ENCODE measurements around the gene TMEM18. TPM values are rescaled to one million over a fixed set of nuclear protein-coding genes. Genes with fewer than 3 reads are reported as not detected.

TMEM18 gene
- total RNA-seq, 2 donors from 2014 or later, result 16.4 to 19.6 TPM

DNA sequence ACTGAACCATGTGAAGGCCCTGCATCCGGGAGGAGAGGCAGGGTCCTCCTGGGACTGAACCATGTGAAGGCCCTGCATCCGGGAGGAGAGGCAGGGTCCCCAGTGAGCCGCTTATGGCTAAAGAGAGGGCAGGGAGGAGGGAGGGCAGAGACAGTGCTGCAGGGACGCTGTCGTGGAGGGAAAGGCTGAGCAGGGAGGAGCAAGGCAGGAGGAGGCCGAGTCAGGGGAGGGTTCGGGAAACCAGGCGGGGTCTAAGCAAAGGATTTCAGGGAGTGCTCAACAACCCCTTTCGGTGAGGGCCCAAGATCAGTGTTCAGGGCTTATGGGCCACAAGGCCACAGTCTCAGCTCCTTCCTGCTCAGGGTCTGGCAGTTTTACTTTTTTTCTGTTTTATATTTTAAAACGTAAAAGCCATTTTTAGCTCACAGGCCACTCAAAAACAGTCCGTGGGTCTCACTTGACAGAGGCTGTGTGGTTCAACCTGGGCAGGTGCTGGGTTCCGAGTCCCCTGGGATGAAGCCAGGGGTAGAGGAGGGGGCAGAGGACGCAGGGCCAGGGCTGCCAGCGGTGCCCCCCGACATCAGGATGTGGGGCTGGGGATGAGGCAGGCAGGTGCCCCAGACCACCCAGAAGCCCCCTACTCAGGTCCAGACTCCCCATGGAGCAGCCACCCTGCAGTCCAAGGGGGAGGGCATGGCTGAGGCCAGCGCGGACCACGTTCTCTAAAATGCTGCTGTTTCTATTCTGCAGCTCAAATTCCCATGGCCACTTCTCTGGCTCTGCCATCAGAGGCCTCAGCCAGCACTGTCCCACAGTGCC is 5.2 kb downstream of the TMEM18 start:
- TF ChIP-seq, protein P1, sequence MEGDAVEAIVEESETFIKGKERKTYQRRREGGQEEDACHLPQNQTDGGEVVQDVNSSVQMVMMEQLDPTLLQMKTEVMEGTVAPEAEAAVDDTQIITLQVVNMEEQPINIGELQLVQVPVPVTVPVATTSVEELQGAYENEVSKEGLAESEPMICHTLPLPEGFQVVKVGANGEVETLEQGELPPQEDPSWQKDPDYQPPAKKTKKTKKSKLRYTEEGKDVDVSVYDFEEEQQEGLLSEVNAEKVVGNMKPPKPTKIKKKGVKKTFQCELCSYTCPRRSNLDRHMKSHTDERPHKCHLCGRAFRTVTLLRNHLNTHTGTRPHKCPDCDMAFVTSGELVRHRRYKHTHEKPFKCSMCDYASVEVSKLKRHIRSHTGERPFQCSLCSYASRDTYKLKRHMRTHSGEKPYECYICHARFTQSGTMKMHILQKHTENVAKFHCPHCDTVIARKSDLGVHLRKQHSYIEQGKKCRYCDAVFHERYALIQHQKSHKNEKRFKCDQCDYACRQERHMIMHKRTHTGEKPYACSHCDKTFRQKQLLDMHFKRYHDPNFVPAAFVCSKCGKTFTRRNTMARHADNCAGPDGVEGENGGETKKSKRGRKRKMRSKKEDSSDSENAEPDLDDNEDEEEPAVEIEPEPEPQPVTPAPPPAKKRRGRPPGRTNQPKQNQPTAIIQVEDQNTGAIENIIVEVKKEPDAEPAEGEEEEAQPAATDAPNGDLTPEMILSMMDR (IDR thresholded peaks at IDR 0.05), result no peak
- Histone ChIP-seq H3K9ac (ENCODE audit: low read depth in 2 of 2, low read length in 2 of 2) (no peak overlapping the region), H3K9me3 (no peaks in the 10 kb centered on the region), H3K27ac (no peak overlapping the region), H3K4me3 (no peak overlapping the region), H3K27me3 (no peaks in the 10 kb centered on the region), H3K4me1 (no peaks in the 10 kb centered on the region), H3K36me3 (peaks cover 9% of the 10 kb centered on the region)
- no peak for DNase-seq
- intact Hi-C loops (cut with DNase I), result no loop called here

DNA sequence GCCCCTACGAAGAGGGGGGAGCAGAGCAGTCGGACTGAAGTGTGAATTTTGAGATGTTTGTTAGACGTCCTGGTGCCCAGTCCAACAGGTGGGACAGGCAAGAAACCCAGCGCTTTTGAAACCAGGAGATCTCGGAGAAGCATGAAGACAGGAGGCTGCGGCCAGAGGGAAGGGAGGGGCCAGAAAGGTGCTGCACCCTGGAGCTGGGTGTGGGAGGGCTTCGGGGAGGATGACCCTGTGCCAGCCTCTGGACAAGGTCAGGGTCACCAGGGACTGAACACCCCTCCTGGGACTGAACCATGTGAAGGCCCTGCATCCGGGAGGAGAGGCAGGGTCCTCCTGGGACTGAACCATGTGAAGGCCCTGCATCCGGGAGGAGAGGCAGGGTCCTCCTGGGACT is 6.1 kb downstream of the TMEM18 start:
- Histone ChIP-seq H3K36me3 (peaks cover 9% of the 10 kb centered on the region), H3K4me1 (no peaks in the 10 kb centered on the region), H3K9ac (ENCODE audit: low read depth in 2 of 2, low read length in 2 of 2) (no peak overlapping the region), H3K27ac (no peak overlapping the region), H3K9me3 (no peaks in the 10 kb centered on the region), H3K27me3 (no peaks in the 10 kb centered on the region), H3K4me3 (no peak overlapping the region)
- DNase-seq, result no peak
- TF ChIP-seq, protein P1 (IDR thresholded peaks at IDR 0.05), result no peak
- intact Hi-C loops (cut with DNase I), result no loop called here

DNA sequence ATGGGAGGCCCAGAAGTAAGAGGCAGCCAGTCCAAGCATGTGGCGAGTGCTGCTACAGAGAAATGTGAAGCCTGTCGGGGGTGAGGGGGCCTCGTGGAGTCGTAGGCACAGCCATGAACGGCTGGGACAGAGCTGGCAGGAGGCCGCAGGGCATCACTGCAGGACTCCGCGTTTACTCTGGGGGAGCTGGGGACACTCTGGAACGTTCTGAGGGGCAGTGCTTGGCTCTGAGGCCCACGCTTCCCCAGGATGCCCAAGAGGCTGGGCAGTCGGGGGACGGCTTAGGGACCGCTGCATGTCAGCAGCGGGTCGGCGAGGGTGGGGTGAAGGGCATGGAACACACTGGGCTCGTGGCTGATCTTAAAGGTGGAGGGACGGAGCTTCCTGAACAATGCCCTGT is 6.6 kb downstream of the TMEM18 start:
- peaks cover 9% of the 10 kb centered on the region for H3K36me3 ChIP-seq
- intact Hi-C loops (cut with DNase I), result no loop called here
- no peak overlapping the region for H3K27ac ChIP-seq
- H3K4me3 ChIP-seq, result no peak overlapping the region
- TF ChIP-seq, protein P1 (IDR thresholded peaks at IDR 0.05), result no peak
- H3K9ac ChIP-seq (ENCODE audit: low read depth in 2 of 2, low read length in 2 of 2), result no peak overlapping the region
- no peak for DNase-seq
- no peaks in the 10 kb centered on the region for H3K27me3 ChIP-seq
- no peaks in the 10 kb centered on the region for H3K4me1 ChIP-seq
- no peaks in the 10 kb centered on the region for H3K9me3 ChIP-seq

DNA sequence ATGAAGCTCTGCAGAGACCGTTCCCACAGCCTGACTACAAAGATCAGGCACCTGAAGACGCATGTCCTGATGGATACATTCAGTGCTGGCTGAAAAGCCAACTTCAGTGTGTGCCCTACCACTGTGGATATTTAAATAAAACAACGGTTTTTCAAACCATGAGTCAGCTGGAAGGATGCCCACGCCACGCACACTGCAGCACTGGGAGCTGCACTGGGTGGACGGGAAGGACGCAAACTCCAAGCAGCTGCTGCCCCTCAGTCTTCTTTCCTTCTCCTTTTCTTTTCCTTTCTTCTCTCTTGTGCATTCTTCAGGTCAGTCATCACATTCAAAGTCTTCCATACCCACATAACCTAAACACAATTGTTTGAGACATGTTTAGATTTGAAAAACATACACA is 7.9 kb downstream of the TMEM18 start:
- peaks cover 9% of the 10 kb centered on the region for H3K36me3 ChIP-seq
- TF ChIP-seq, protein P1 (IDR thresholded peaks at IDR 0.05), result no peak
- intact Hi-C loops (cut with DNase I), result no loop called here

DNA sequence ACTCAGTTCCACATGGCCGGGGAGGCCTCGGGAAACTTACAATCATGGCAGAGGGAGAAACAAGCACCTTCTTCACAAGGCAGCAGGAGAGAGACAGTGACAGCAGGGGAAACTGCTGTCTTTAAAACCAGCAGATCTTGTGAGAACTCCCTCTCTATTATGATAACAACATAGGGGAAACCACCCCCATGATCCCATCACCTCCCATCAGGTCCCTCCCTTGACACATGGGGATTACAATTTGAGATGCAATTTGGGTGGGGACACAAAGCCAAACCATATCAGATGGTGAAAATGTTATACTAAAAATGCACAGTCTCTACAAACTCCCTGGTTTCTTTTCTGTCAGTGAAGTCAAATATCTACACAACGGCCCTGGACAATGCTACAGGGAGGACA is 9.2 kb downstream of the TMEM18 start:
- Histone ChIP-seq H3K4me1 (no peaks in the 10 kb centered on the region), H3K9ac (ENCODE audit: low read depth in 2 of 2, low read length in 2 of 2) (no peak overlapping the region), H3K36me3 (peaks cover 9% of the 10 kb centered on the region), H3K4me3 (no peak overlapping the region), H3K27me3 (no peaks in the 10 kb centered on the region), H3K27ac (no peak overlapping the region), H3K9me3 (no peaks in the 10 kb centered on the region)
- intact Hi-C loops (cut with DNase I), result no loop called here
- TF ChIP-seq, protein P1 (IDR thresholded peaks at IDR 0.05), result no peak
- no peak for DNase-seq

More for the DNA sequence above, 7.9 kb downstream of the TMEM18 start:
- H3K27ac ChIP-seq, result no peak overlapping the region
- H3K27me3 ChIP-seq, result no peaks in the 10 kb centered on the region
- H3K4me1 ChIP-seq, result no peaks in the 10 kb centered on the region
- no peak overlapping the region for H3K9ac ChIP-seq (ENCODE audit: low read depth in 2 of 2, low read length in 2 of 2)
- H3K9me3 ChIP-seq, result no peaks in the 10 kb centered on the region
- no peak overlapping the region for H3K4me3 ChIP-seq
- no peak for DNase-seq

All from colonic mucosa (tissue), 4 donors.